Measurements from ENCODE around the gene PARD3.
"Not testable (repeated sequence)": the region's sequence is repeated elsewhere in the genome, so short reads cannot be mapped to it uniquely, and the experiment has no call there.

Gene PARD3

GRCh38 chr10:34406463-34407323 lies 408.4 kb downstream of the PARD3 start:
- DNase-seq, result no peak

DNA sequence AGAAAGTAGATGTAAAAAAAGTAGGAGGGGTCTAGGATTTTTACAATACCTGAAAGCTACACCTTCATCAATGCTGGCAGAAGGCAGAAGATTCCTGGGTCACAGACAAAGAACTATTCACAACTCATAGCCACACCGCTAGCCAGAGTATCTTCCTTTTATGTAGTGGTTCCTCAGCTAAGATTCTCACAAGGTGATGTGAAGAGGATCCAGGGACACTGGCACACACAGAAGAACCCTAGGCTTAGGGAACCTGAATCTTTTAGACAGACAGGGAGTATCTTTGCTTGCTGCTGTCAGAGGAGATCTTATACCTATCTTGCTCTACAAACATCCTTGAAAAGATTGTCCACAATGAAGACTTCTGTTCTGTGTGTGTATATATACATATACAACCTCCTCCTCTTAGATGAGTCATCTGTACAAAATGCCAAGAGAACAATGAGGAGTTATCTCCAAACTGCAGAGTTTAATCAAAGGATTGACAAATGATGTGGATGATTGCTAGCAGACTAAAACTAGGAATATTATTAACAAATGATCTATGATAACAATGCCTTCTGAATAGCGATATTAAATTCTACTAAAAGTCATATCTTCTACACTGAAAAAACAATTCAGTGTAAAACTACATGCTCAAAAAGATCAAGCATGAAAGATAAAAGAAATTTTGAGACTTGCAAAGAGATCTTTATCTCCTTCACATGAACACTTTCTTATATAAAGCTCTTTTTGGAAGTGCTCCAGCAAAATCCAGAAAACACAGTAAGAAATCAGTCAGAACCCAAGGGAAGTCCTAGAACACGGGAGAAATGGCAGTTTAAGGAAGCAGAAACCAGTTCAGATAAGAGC lies 409.3 kb downstream of the PARD3 start:
- no peak for DNase-seq

- no peak for DNase-seq
These were observed 411.6 kb downstream of the PARD3 start for GRCh38 chr10:34403512-34403911.

- no peak for DNase-seq
These were observed 415.0 kb downstream of the PARD3 start for GRCh38 chr10:34400075-34400474.

DNA sequence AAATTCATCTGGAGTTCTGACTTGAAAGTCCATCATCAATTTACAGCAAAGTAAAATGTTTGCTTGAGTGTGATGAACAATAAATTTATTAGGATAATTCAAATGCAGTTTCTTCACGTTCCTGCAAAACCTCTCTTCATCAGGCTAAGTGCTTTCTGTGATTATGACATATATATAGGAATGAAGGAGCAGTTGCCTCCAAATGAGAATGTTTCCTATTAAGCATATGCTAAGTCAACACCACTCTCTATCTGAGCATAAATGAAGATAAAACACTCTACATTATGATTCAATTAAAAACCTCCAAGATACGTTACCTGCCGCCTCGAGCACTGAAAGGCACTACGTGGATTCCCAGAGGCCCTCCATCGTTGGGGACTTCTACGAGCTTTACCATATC lies 416.1 kb downstream of the PARD3 start:
- no peak for DNase-seq

GRCh38 chr10:34397324-34397723 lies 417.8 kb downstream of the PARD3 start:
- DNase-seq, result no peak

- DNase-seq, result no peak
These were observed 418.4 kb downstream of the PARD3 start for GRCh38 chr10:34396663-34397062.

DNA sequence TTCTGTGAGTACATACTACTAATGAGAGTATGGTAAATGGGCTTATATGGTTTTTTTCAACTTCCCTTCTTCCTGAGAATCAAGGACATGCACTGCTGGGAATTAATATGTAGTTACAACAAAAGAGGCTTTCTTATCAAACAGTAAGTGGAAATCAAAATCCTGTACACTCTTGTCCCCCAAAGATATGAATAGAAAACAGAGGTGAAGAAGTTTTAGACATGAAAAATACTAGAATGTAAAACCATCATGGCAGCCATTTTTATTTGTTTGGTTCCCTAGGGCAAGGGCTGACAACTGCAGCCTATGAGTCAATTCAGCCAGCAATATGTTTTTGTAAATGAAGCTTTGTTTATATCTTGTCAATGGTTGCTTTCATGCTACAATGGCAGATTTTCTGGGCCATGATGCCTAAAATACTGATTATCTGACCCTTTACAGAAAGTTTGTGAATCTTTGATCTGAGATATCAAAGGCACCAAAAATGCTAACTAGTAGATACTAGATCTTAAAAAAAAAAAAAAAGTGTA lies 422.4 kb downstream of the PARD3 start:
- DNase-seq, result no peak

DNA sequence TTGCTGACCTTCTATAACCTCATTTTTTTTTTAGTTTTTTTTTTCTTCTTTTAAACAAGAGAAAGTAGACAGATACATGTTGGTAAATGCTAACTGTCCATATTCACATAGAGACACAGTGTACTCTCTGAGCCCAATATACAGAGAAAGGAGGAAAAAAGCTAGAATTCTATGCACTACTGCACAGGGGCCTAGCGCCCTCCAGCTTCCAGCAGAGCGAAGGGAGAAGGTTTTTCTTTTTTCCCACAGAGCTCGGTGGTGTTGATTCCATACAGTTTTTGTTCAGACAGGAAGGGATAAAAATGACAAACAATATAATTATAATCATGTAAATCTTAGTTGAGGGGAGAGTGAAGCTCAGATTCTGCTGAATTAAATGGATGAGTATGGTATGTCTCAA lies 423.9 kb downstream of the PARD3 start:
- DNase-seq, result not testable (repeated sequence)

- DNase-seq, result no peak
These were observed 425.3 kb downstream of the PARD3 start for GRCh38 chr10:34389801-34390200.

DNA sequence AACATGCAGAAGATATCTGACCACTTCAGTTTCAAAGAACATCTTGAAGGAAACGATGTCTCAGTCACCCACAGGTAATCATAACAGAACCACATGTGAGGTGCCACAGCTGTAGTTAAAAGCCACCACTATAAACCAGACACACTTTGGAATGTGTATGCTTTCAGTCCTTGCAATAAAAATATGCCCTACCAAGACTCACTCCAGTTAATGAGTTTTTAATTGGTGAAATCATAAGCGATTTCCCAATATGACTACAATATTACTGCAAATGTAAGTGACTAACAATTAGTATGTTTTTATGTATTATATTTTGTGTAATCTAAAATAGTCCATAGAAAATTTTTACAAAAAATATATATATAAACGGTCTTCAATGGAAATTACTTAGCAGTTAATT lies 428.2 kb downstream of the PARD3 start:
- DNase-seq, result no peak

DNA sequence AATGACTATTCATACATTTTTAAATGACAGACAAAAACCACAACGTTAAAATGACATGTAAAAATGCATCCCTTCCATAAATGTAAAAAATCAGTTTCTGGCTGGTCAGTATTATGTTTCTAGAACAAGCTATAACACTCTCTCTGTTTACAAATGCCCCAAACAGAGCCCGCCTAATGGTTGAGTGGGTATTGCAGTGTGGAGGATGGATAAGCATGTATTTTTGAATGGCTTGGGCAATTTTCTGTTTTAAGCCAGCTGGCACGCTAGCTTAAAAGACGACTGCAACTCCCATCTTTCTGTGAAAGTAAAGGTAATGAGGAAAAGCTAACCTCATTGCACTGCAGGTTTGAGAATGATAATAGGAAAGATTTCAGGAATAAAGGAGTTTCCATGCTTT lies 430.7 kb downstream of the PARD3 start:
- no peak for DNase-seq

DNA sequence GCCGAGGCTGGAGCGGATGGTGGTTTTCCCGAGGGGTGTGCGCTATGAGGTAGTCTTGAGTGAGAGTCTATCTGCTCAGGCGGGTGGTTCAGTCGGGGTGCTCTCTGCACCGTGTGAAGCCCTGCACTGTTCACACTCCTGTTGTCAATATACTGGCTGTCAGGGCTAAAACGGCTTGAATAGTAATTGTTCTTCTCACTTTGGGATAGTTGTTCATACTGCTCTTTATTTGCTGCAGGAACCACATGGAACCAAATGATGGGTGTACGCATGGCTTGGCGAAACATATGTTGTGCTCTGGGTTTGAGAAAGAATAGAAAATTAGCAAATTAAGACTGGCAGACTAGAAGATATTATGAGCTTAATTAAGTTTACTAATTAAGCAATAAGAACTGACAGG lies 432.5 kb downstream of the PARD3 start:
- DNase-seq, result no peak

DNA sequence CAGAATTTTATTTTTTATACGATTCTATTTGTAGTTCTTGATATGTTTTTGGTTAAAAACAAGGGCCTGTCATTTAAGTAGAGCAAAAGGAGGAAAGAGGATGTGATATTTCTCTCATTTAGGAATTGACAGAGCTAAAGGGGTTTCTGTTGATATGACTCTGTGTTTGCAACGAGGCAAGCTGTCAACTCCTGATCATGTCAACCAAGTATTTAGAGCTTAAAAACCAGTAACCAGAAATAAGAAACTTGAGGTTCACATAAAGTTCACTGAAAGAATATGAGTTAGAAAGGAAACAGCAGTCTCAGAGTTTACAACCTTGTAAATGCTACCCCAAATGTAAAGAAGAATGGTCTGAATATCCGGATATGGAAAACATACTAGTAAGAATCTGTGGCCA lies 434.2 kb downstream of the PARD3 start:
- no peak for DNase-seq

GRCh38 chr10:34378297-34378696 lies 436.8 kb downstream of the PARD3 start:
- no peak for DNase-seq

- DNase-seq, result no peak
These were observed 437.3 kb downstream of the PARD3 start for GRCh38 chr10:34377833-34378232.

DNA sequence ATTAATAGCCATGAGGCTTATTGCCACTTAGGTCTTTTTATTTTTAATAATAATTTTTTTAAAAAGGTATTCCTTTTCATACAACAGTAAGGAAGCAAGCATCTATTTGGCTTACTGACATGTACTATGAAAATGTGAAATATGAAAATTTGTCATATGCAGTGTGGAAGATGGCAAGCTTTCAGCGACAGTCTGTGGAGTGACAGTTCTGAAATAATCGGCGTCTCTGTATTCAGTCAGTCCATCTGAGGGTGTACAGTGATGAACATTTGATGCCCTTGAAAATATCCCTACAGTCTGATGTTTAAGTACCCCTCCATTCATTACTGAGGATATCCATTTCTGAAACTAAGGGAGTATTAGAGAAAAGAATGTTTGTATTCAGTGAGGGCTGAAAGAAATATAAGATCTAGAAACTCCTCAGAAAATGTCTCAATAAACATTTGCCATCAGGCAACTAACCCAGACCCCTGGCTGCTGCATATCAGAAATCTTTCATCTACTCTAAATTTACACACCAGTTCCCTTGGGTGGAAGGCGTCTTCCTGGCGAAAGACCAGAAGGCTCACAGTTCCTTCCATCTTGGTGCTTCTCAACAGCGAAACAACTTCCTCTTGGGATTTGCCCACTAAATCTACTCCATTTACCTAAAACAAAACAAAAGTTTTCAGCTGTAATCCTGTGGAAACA lies 440.6 kb downstream of the PARD3 start:
- no peak for DNase-seq

DNA sequence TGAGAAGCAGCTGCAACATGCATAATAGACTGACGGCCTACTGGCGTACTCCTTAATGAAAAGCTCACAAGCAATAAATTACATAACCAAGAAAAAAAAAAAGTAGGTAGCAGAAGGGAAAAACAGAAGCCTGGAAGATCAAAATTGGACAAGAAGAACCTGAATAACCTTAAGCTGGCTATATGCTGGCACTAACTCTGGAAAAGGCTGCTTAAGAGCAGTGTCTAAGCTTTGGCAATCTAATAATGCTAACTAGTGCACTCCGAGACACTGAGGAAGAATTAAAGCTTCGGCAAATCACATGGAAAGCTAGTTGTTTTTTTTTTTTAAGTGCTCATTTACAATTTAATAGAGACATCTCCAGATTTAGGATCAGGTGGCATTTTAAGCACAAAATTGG lies 441.9 kb downstream of the PARD3 start:
- DNase-seq, result no peak

DNA sequence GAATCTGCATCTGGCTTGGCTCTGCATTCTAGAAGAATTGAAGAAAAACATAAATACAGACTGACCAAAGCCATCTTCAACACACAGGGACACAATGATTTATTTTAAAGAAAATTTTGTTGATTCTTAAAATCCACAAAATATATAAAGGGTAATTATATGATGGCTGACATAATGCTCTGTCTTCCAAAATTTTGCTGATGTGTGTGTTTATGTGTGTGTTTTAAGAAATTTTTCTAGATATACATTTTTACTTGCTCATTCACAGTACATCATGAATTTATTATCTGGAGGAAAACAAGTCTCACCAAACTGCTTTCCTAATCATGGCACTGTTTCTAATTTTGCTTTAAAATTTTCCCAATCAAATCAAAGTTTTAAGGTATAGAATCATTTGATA lies 442.6 kb downstream of the PARD3 start:
- DNase-seq, result no peak

- no peak for DNase-seq
These were observed 445.0 kb downstream of the PARD3 start for GRCh38 chr10:34370126-34370525.

DNA sequence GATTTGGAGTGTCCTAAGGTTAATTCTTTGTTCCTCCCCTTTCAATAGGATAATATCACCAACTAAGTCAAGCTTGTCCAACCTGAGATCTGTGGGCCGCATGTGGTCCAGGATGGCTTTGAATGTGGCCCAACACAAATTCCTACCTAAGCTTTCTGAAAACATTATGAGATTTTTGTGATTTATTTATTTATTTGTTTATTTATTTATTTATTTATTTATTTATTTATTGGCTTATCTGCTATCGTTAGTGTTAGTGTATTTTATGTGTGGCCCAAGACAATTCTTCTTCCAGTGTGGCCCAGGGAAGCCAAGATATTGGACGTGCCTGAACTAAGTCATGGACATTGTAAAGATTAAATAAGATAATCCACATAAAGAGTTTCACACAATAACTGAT lies 446.0 kb downstream of the PARD3 start:
- no peak for DNase-seq

GRCh38 chr10:34364253-34365037 lies 450.7 kb downstream of the PARD3 start:
- DNase-seq, result no peak

All from NCI-H2171 (cell line).